ENCODE measurements around the gene TICRR. TPM values are rescaled to one million over a fixed set of nuclear protein-coding genes. Genes with fewer than 3 reads are reported as not detected.

The TICRR gene
- total RNA-seq, 4 donors from 2014 or later = 1.2 TPM; not detected in 3

DNA sequence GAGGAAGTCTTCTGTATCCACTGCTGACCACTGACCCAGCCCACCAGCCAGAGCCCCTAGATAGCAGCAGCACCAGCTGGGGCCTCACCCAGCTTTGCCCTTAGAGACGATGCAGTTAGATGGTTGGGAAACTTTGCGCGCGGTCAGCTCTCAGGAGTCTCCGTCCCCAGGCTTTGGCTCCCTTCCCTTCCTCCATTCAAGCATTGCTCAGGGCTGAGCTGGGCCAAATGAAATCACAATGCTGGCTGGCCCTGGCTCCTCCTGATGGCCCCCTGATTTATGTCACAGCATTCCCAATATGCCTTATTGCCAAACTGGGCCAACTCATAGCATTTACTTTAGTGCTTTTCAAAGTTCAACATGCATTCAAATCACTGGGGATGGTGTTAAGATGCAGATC, 44.3 kb upstream of the TICRR start:
- ATAC-seq = no peak
- Histone ChIP-seq H3K27me3 (no peaks in the 10 kb centered on the region), H3K9me3 (no peaks in the 10 kb centered on the region), H3K4me1 (no peaks in the 10 kb centered on the region), H3K27ac (no peak overlapping the region), H3K4me3 (no peak overlapping the region), H3K36me3 (no peaks in the 10 kb centered on the region)
- WGBS, 2 donors (ENCODE audit: low coverage in 1 of 2) = 81% methylated on average over 5 of the region's 5 CpGs; no CpG with 5 or more reads in 1 of the 2 donors
- TF ChIP-seq POLR2AphosphoS5 (IDR thresholded peaks at IDR 0.05) = no peak
- TF ChIP-seq, protein P1, sequence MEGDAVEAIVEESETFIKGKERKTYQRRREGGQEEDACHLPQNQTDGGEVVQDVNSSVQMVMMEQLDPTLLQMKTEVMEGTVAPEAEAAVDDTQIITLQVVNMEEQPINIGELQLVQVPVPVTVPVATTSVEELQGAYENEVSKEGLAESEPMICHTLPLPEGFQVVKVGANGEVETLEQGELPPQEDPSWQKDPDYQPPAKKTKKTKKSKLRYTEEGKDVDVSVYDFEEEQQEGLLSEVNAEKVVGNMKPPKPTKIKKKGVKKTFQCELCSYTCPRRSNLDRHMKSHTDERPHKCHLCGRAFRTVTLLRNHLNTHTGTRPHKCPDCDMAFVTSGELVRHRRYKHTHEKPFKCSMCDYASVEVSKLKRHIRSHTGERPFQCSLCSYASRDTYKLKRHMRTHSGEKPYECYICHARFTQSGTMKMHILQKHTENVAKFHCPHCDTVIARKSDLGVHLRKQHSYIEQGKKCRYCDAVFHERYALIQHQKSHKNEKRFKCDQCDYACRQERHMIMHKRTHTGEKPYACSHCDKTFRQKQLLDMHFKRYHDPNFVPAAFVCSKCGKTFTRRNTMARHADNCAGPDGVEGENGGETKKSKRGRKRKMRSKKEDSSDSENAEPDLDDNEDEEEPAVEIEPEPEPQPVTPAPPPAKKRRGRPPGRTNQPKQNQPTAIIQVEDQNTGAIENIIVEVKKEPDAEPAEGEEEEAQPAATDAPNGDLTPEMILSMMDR (IDR thresholded peaks at IDR 0.05) = no peak
- no peak for TF ChIP-seq EP300 (IDR thresholded peaks at IDR 0.05)
- no peak for TF ChIP-seq POLR2A (IDR thresholded peaks at IDR 0.05)

DNA sequence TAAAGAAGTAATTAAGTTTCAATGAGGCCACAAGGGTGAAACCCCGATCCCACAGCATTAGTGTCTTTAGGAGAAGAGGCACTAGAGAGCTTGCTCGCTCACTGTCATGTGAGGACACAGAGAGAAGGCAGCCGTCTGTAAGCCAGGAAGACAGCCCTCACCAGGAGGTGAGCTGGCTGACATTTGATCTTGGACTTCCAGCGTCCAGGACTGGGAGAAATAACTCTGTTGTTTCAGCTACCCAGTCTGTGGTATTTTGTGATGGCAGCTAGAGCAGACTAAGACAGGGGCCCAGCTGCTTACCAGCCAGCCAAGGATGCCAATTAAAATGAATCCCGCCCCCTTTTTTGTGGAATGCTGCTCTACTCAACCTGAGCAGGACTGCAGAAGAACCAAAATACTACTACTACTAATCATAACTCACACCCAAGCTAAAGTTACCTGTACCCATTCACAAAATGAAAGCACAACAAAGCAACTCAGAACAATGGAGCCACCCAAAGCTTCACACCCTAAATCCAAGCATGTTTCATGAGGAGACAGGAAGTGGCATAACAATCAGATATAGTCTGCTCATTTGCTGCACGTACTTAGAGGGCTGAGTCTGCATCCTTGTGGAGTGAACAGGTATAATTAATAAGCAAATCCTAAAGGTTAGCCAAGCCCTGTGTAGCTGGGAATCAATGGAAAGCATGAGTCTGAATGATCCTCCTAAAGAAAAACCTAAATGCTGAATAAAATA, 43.3 kb upstream of the TICRR start:
- no peaks in the 10 kb centered on the region for H3K4me1 ChIP-seq

DNA sequence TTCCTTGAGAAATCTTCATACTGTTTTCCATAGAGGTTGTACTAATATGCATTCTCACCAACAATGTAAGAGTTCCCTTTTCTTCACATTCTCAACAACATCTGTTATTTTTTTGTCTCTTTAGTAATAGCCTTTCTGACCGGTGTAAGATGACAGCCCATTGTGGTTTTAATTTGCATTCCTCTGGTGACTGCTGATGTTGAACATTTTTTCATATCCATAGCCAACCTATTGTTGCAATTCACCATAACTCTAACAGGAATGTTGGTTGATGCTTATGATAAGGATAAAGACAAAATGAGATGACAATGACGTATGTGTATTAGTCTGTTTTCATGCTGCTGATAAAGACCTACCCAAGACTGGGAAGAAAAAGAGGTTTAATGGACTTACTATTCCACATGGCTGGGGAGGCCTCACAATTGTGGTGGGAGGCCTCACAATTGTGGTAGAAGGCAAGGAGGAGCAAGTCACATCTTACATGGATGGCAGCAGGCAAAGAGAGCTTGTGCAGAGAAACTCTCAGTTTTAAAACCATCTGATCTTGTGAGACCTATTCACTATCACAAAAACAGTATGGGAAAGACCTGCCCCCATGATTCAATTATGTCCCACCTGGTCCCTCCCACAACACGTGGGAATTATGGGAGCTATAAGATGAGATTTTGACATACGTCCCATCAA, 41.3 kb upstream of the TICRR start:
- 83 to 92% methylated on average over 4 of the region's 4 CpGs for WGBS, 2 donors (ENCODE audit: low coverage in 1 of 2)
- no peak overlapping the region for H3K27ac ChIP-seq
- no peak overlapping the region for H3K4me3 ChIP-seq
- H3K27me3 ChIP-seq = no peaks in the 10 kb centered on the region
- no peaks in the 10 kb centered on the region for H3K4me1 ChIP-seq
- no peak for TF ChIP-seq POLR2A (IDR thresholded peaks at IDR 0.05)
- TF ChIP-seq POLR2AphosphoS5 (IDR thresholded peaks at IDR 0.05) = no peak
- TF ChIP-seq, protein P1 (IDR thresholded peaks at IDR 0.05) = no peak
- TF ChIP-seq EP300 (IDR thresholded peaks at IDR 0.05) = no peak
- peaks cover 0 to 10% (median 0%) of the 10 kb centered on the region in 3 donors for H3K9me3 ChIP-seq
- ATAC-seq = no peak
- no peaks in the 10 kb centered on the region for H3K36me3 ChIP-seq

More for the DNA sequence above, 43.3 kb upstream of the TICRR start:
- Histone ChIP-seq H3K4me3 (no peak overlapping the region), H3K36me3 (no peaks in the 10 kb centered on the region), H3K9me3 (no peaks in the 10 kb centered on the region), H3K27me3 (no peaks in the 10 kb centered on the region), H3K27ac (no peak overlapping the region)
- no peak for TF ChIP-seq POLR2AphosphoS5 (IDR thresholded peaks at IDR 0.05)
- TF ChIP-seq POLR2A (IDR thresholded peaks at IDR 0.05) = no peak
- TF ChIP-seq, protein P1 (IDR thresholded peaks at IDR 0.05) = no peak
- no peak for TF ChIP-seq EP300 (IDR thresholded peaks at IDR 0.05)
- 73 to 90% methylated on average over 3 to 4 of the region's 6 CpGs for WGBS, 2 donors (ENCODE audit: low coverage in 1 of 2)
- ATAC-seq = no peak

- Histone ChIP-seq H3K27ac (no peak overlapping the region), H3K4me3 (no peak overlapping the region), H3K4me1 (no peaks in the 10 kb centered on the region), H3K27me3 (peaks cover 13% of the 10 kb centered on the region), H3K36me3 (no peaks in the 10 kb centered on the region), H3K9me3 (peaks cover 0 to 10% (median 0%) of the 10 kb centered on the region in 3 donors)
- no peak for ATAC-seq
- TF ChIP-seq EP300 (IDR thresholded peaks at IDR 0.05) = no peak
- no peak for TF ChIP-seq POLR2AphosphoS5 (IDR thresholded peaks at IDR 0.05)
- TF ChIP-seq POLR2A (IDR thresholded peaks at IDR 0.05) = no peak
- WGBS, 2 donors (ENCODE audit: low coverage in 1 of 2) = 69 to 80% methylated on average over 2 of the region's 2 CpGs
Observed at GRCh38 chr15:89539027-89539426, 36.2 kb upstream of the TICRR start.

- TF ChIP-seq POLR2A (IDR thresholded peaks at IDR 0.05) = no peak
- TF ChIP-seq, protein P1 (IDR thresholded peaks at IDR 0.05) = no peak
- no peak for TF ChIP-seq POLR2AphosphoS5 (IDR thresholded peaks at IDR 0.05)
- TF ChIP-seq EP300 (IDR thresholded peaks at IDR 0.05) = no peak
- Histone ChIP-seq H3K36me3 (no peaks in the 10 kb centered on the region), H3K27me3 (peaks cover 18% of the 10 kb centered on the region), H3K9me3 (peaks cover 0 to 10% (median 0%) of the 10 kb centered on the region in 3 donors), H3K4me1 (no peaks in the 10 kb centered on the region), H3K4me3 (no peak overlapping the region), H3K27ac (no peak overlapping the region)
- no peak for ATAC-seq
- 56 to 81% methylated on average over 3 of the region's 3 CpGs for WGBS, 2 donors (ENCODE audit: low coverage in 1 of 2)
Observed at GRCh38 chr15:89542369-89542768, 32.9 kb upstream of the TICRR start.

Measured in gastroesophageal sphincter (tissue), 4 donors.